Measurements from ENCODE around the gene ZNFX1.

The ZNFX1 gene

DNA sequence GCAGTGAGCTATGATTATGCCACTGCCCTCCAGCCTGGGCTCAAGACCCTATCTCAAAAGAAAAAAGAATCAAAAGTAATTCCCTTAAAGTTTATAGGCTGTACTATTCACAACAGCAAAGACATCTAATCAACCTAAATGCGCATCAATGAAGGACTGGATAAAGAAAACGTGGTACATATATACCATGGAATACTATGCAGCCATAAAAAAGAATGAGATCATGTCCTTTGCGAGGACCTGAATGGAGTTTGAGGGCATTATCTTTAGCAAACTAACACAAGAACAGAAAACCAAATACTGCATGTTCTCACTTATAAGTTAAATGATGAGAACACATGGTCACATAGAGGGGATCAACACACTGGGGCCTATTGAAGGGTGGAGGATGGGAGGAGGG, 16.7 kb downstream of the ZNFX1 start:
- no peak overlapping the region for H3K27ac Mint-ChIP-seq
- H3K36me3 Mint-ChIP-seq (ENCODE audit: low read depth), result peaks cover 76% of the 10 kb centered on the region
- H3K9me3 Mint-ChIP-seq, result peaks cover 4% of the 10 kb centered on the region
- no peaks in the 10 kb centered on the region for H3K27me3 Mint-ChIP-seq (ENCODE audit: low read depth)
- no peak overlapping the region for H3K4me3 Mint-ChIP-seq
- peaks cover 15% of the 10 kb centered on the region for H3K4me1 Mint-ChIP-seq (ENCODE audit: low read depth)
- no peak for DNase-seq (ENCODE audit: low spot score)

GRCh38 chr20:49260218-49260617, 17.6 kb downstream of the ZNFX1 start:
- Mint-ChIP-seq H3K4me1 (ENCODE audit: low read depth) (peaks cover 8% of the 10 kb centered on the region), H3K4me3 (no peak overlapping the region), H3K36me3 (ENCODE audit: low read depth) (peaks cover 78% of the 10 kb centered on the region), H3K9me3 (peaks cover 4% of the 10 kb centered on the region), H3K27ac (no peak overlapping the region), H3K27me3 (ENCODE audit: low read depth) (no peaks in the 10 kb centered on the region)
- no peak for DNase-seq (ENCODE audit: low spot score)

DNA sequence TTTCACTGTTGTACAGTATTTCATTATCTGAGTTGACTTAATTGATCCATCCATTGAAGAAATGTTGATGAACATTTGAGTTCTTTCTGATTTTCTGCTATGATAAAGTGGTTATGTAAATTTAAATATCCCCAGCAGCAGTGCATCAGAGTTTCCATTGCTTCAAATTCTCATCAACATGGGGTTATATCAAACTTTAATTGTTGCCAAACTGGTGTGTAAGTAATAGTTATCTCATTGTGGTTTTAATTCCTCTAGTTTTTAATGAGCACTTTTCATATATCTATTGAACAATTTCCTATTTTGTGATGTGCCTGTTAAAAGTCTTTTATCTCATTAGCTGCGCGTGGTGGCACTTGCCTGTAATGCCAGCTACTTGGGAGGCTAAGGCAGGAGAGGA, 18.1 kb downstream of the ZNFX1 start:
- Mint-ChIP-seq H3K27ac (no peak overlapping the region), H3K36me3 (ENCODE audit: low read depth) (peaks cover 75% of the 10 kb centered on the region), H3K4me1 (ENCODE audit: low read depth) (peaks cover 5% of the 10 kb centered on the region), H3K9me3 (peaks cover 4% of the 10 kb centered on the region), H3K4me3 (no peak overlapping the region), H3K27me3 (ENCODE audit: low read depth) (no peaks in the 10 kb centered on the region)
- no peak for DNase-seq (ENCODE audit: low spot score)

- Mint-ChIP-seq H3K4me3 (no peak overlapping the region), H3K9me3 (peaks cover 4% of the 10 kb centered on the region), H3K27me3 (ENCODE audit: low read depth) (no peaks in the 10 kb centered on the region), H3K36me3 (ENCODE audit: low read depth) (peaks cover 74% of the 10 kb centered on the region), H3K4me1 (ENCODE audit: low read depth) (peaks cover 4% of the 10 kb centered on the region), H3K27ac (no peak overlapping the region)
- no peak for DNase-seq (ENCODE audit: low spot score)
Observed at GRCh38 chr20:49259284-49259683, 18.6 kb downstream of the ZNFX1 start.

- no peak for DNase-seq (ENCODE audit: low spot score)
- Mint-ChIP-seq H3K4me3 (no peak overlapping the region), H3K27ac (no peak overlapping the region), H3K9me3 (peaks cover 2% of the 10 kb centered on the region), H3K27me3 (ENCODE audit: low read depth) (no peaks in the 10 kb centered on the region), H3K4me1 (ENCODE audit: low read depth) (peaks cover 4% of the 10 kb centered on the region), H3K36me3 (ENCODE audit: low read depth) (peaks cover 77% of the 10 kb centered on the region)
Observed at GRCh38 chr20:49256261-49256660, 21.6 kb downstream of the ZNFX1 start.

DNA sequence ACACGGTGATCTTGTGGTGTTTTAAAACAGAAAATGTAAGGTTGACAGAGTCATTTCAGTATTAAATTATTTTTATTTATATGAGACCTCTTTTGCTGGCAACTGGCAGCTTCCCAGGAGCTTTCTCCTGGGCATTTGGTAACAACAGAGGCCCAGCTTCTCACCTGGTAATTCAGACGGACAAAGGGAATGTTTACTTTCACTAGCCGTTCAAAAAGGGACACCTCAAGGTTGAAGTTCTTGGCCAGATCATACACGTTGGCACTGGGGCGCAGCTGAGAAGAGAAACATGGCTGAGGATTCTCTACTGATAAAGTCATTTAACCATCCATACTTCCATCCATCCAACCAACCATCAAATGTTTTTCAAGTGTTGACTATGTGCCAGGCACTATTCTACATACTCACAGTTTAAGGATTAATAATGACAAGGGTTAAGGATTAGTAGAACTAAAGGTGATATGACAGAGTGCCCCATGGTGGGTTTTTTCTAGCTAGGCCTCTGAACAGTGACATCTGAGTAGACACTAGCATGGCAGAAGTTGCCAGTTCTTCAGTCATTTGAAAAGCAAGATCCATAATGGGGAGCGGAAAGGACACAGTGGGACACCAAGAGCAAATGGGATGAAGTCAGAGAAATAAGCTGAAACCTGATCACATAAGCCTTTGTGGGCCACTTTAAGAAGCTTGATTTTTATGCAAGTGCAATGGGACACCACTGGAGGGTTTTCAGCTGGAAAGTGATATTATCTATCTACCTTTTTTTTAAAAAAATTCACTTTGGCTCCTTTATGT, 25.1 kb downstream of the ZNFX1 start:
- Mint-ChIP-seq H3K4me1 (ENCODE audit: low read depth) (no peaks in the 10 kb centered on the region), H3K36me3 (ENCODE audit: low read depth) (peaks cover 83% of the 10 kb centered on the region), H3K4me3 (no peak overlapping the region), H3K27me3 (ENCODE audit: low read depth) (no peaks in the 10 kb centered on the region), H3K27ac (no peak overlapping the region), H3K9me3 (no peaks in the 10 kb centered on the region)
- no peak for DNase-seq (ENCODE audit: low spot score)

DNA sequence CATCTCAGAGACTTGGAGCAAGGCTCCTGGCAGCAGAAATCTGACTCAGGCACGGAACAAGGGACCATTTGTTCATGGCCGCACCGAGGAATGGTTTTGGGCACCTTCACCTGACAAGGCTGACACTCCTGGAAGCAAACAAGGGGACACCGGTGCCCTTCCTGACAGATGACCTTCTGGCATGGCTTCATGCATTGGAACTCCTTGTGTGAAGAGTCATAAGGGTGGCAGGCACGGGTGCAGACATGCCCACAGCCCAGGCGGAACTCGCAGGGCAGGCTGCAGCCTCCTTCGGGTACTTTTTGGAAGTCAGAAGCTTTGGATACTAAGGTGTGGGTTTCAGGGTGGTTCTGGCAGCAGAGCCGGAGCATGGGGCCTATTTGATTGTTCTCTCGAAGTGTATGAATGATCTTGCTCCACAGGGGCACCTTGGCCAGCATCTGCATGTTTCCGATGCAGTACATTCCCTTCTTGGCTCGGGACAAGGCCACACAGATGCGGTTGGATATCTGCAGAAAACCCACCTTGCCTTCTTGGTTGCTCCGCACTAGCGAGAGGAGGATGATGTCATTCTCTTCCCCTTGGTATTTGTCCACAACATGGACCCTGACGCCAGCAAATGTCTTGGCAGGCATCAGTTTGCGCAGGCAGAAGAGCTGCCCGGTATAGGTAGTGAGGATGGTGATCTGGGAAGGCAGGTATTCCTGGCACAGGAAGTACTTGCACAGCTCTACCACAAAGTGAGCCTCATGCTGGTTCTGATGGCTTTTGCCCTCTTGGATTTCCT, 28.8 kb downstream of the ZNFX1 start:
- Mint-ChIP-seq H3K36me3 (ENCODE audit: low read depth) (peaks cover 70% of the 10 kb centered on the region), H3K27ac (no peak overlapping the region), H3K4me3 (no peak overlapping the region)

DNA sequence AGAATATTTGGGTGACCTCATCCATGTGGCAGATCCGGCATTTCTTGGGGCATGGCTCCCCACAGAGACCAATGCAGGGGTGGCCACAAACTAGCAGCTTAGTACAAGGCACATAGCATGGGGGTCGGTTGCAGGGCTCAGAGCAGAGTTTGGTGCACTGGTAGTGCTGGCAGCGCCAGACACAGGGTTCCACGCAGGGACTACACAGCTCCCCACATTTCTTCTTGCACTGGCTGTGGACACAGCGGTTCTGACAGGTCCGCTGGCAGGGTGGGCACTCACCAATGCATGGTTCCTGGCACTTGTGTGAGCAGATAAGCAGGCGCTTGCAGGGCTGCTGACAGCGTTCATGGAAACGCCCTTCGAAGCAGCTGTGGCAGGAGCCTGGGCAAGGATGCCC, 29.6 kb downstream of the ZNFX1 start:
- H3K27me3 Mint-ChIP-seq (ENCODE audit: low read depth), result no peaks in the 10 kb centered on the region
- no peak overlapping the region for H3K27ac Mint-ChIP-seq
- peaks cover 71% of the 10 kb centered on the region for H3K36me3 Mint-ChIP-seq (ENCODE audit: low read depth)
- H3K4me3 Mint-ChIP-seq, result no peak overlapping the region
- no peaks in the 10 kb centered on the region for H3K9me3 Mint-ChIP-seq
- peaks cover 7% of the 10 kb centered on the region for H3K4me1 Mint-ChIP-seq (ENCODE audit: low read depth)
- no peak for DNase-seq (ENCODE audit: low spot score)

More for the DNA sequence above, 28.8 kb downstream of the ZNFX1 start:
- DNase-seq (ENCODE audit: low spot score), result no peak
- Mint-ChIP-seq H3K27me3 (ENCODE audit: low read depth) (no peaks in the 10 kb centered on the region), H3K4me1 (ENCODE audit: low read depth) (peaks cover 5% of the 10 kb centered on the region), H3K9me3 (no peaks in the 10 kb centered on the region)

- Mint-ChIP-seq H3K27me3 (ENCODE audit: low read depth) (no peaks in the 10 kb centered on the region), H3K36me3 (ENCODE audit: low read depth) (peaks cover 71% of the 10 kb centered on the region), H3K4me3 (no peak overlapping the region), H3K4me1 (ENCODE audit: low read depth) (peaks cover 7% of the 10 kb centered on the region), H3K9me3 (no peaks in the 10 kb centered on the region), H3K27ac (no peak overlapping the region)
- no peak for DNase-seq (ENCODE audit: low spot score)
Observed at GRCh38 chr20:49247792-49248191, 30.1 kb downstream of the ZNFX1 start.

DNA sequence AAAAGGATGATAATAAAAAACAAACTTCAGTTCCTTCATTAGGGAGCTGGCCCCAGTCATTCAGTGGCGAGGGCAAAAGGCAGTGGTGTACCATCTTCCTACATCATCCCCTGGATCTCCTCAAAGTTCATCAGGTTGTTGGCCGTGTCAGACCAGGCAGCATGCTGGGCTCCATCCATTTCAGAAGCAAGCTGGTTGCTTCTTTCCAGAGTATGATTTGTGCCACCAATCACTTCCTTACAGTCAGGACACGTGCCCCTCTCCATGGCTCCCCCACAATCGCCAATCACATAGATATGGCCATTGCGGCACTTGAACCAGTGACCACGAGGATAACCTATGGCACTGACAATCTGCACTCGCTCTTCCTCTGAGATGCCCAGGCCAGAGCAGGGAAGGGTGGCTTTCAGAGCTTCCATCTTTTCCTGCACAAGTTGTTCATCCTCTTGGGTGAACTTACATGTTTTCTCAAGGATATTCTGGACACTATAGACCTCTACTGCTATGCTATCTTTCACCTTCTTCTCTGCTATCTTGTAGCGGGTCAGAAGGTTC, 30.6 kb downstream of the ZNFX1 start:
- peaks cover 69% of the 10 kb centered on the region for H3K36me3 Mint-ChIP-seq (ENCODE audit: low read depth)

DNA sequence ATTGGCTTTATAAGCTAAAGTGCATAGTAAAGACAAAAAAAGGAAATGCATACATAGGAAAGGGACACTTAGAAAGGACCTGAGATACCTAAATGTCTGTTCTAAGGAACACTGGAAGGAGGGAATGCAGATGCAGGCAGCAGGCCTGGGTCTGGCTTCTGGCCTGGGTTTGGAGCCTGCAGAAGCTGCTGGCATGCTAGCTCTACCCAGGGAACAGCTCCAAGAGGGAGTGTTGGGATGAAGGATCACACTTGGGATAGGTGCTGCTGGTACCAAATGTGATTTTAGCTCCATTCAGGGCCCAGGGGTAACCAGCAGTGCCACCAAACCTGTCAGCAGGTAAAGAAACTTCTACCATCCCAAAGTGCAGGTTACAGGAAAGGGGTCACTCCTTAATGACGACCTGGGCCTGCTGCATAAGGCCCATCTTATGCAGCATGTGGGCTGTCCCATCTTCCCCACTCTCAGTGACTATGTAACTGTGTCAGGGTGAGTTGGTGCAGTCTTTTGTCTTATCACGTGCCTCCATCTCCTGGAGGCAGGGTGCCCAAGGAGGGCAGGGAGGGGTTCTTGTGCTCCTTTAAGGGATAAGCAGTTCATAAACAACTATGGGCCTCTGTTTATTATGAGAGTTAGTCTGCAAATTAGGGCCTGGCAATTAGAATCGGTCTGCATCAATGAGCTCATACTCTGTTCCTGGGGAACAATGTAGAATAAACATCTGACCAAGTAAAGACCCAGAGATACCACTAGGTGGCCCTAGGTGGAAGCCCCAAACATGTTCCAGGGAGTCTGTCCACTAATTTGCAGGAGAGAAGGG, 31.7 kb downstream of the ZNFX1 start:
- Mint-ChIP-seq H3K36me3 (ENCODE audit: low read depth) (peaks cover 67% of the 10 kb centered on the region), H3K9me3 (no peaks in the 10 kb centered on the region)

More for the DNA sequence above, 30.6 kb downstream of the ZNFX1 start:
- Mint-ChIP-seq H3K27me3 (ENCODE audit: low read depth) (no peaks in the 10 kb centered on the region), H3K4me1 (ENCODE audit: low read depth) (peaks cover 7% of the 10 kb centered on the region), H3K4me3 (no peak overlapping the region), H3K9me3 (no peaks in the 10 kb centered on the region), H3K27ac (no peak overlapping the region)
- no peak for DNase-seq (ENCODE audit: low spot score)

DNA sequence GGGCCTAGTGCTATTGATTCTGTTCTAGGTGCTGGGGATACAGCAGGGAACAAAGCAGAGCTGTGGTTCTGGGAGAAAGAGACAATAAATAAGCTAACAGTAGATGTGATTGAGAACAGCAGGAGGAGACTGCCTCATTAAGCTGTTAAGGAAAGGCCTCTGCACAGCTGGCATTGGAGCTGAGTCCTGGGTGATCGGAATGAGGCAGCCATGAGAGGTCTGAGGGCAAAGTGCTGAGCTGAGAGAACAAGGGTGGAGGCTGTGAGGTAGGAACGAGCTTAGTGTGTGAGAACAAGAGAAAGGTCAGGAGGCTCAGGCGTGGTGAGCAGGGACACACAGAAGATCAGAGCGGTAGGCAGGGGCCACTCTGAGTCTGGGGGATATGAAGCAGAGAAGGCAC, 40.3 kb downstream of the ZNFX1 start:
- Mint-ChIP-seq H3K27ac (peak overlapping the region; percentile 7), H3K36me3 (ENCODE audit: low read depth) (peaks cover 62% of the 10 kb centered on the region), H3K9me3 (no peaks in the 10 kb centered on the region), H3K4me1 (ENCODE audit: low read depth) (no peaks in the 10 kb centered on the region), H3K27me3 (ENCODE audit: low read depth) (no peaks in the 10 kb centered on the region), H3K4me3 (no peak overlapping the region)
- no peak for DNase-seq (ENCODE audit: low spot score)

More for the DNA sequence above, 31.7 kb downstream of the ZNFX1 start:
- DNase-seq (ENCODE audit: low spot score), result no peak
- H3K4me1 Mint-ChIP-seq (ENCODE audit: low read depth), result peaks cover 7% of the 10 kb centered on the region
- H3K27ac Mint-ChIP-seq, result no peak overlapping the region
- no peaks in the 10 kb centered on the region for H3K27me3 Mint-ChIP-seq (ENCODE audit: low read depth)
- H3K4me3 Mint-ChIP-seq, result no peak overlapping the region

GRCh38 chr20:49236301-49236700, 41.6 kb downstream of the ZNFX1 start:
- Mint-ChIP-seq H3K36me3 (ENCODE audit: low read depth) (peaks cover 57% of the 10 kb centered on the region), H3K4me3 (no peak overlapping the region), H3K27ac (no peak overlapping the region)

More at GRCh38 chr20:49236301-49236700, 41.6 kb downstream of the ZNFX1 start:
- H3K4me1 Mint-ChIP-seq (ENCODE audit: low read depth), result no peaks in the 10 kb centered on the region
- no peaks in the 10 kb centered on the region for H3K9me3 Mint-ChIP-seq
- no peak for DNase-seq (ENCODE audit: low spot score)
- H3K27me3 Mint-ChIP-seq (ENCODE audit: low read depth), result no peaks in the 10 kb centered on the region

All from T-helper 2 cell treated with Interferon-gamma antibody and Interleukin-4, amounts not matched to agents 5 μg/mL and 100 μg/mL, for 36 hours (primary cell).